D341Med (cell line): Measurements from ENCODE around the gene UBE2G2.

Experiments
- DNase-seq: peaks from one replicate; pipeline ENCODE4 v3.0.0; 2012; ENCODE audit warnings: low spot score

Gene UBE2G2

GRCh38 chr21:44785620-44786335, 15.8 kb downstream of the UBE2G2 start:
- DNase-seq, result no peak

- no peak for DNase-seq
Measured at GRCh38 chr21:44784810-44785209, 16.8 kb downstream of the UBE2G2 start.

GRCh38 chr21:44783020-44783696, 18.5 kb downstream of the UBE2G2 start:
- no peak for DNase-seq

- DNase-seq, result no peak
Measured at GRCh38 chr21:44780767-44781459, 20.7 kb downstream of the UBE2G2 start.

GRCh38 chr21:44780137-44780502, 21.5 kb downstream of the UBE2G2 start:
- no peak for DNase-seq

- DNase-seq, result no peak
Measured at GRCh38 chr21:44779417-44780136, 22.0 kb downstream of the UBE2G2 start.

DNA sequence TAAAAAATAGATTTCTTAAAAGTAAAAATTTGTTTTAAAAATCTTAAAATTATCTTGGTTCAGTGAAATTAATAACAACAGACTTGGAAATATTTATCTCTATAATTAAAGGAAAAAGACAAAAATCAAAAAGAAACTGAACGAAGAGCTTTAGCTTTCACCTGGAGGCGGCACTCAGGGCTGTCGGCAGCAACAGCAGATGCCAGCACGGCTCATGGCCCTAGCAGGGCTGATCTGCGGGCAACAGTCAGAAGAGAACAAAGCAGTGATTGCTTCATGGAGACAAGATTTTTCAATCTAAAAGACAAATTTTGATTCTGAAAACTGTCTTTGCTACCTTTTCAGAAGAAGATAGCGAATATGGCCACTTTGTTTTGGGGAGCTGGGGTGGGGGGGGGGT, 22.6 kb downstream of the UBE2G2 start:
- no peak for DNase-seq

DNA sequence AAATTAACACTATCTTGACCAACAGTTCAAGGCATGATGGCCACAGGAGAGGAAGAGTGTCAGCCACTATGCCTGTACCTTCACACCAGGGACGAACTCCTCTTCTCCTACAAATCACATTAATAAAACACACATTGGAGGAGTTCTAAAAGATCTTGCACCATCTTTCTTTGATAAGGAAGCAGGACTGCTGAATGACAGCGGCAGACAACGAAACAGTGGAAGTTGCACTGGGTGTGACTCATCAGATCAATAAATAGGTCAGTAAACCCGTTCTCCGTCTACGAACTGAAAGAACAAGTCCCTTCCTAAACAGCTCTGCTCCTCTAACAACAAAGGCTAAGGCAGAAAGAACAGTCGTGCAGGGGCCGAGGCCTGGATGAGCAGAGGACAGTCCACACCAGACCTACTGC, 23.1 kb downstream of the UBE2G2 start:
- no peak for DNase-seq

DNA sequence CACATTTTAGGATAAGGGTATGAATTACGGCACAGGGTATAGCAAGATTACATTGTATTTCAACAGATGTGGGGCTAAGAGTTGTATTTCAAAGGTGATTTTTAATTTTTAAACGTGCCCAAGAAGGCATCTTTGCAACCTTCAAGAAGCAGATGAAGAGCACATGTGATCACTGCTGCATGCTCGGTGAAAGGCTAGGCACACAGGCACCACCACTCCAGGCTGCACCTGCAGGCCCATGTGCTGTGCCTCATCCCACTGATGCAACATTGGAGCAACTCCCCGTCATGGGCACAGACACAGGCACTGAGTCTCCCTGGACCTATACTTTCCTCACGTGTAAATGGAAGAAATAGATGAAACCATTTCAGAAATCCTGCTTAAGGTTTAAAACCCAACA, 23.5 kb downstream of the UBE2G2 start:
- DNase-seq, result no peak

- no peak for DNase-seq
Measured at GRCh38 chr21:44774972-44775371, 26.6 kb downstream of the UBE2G2 start.

DNA sequence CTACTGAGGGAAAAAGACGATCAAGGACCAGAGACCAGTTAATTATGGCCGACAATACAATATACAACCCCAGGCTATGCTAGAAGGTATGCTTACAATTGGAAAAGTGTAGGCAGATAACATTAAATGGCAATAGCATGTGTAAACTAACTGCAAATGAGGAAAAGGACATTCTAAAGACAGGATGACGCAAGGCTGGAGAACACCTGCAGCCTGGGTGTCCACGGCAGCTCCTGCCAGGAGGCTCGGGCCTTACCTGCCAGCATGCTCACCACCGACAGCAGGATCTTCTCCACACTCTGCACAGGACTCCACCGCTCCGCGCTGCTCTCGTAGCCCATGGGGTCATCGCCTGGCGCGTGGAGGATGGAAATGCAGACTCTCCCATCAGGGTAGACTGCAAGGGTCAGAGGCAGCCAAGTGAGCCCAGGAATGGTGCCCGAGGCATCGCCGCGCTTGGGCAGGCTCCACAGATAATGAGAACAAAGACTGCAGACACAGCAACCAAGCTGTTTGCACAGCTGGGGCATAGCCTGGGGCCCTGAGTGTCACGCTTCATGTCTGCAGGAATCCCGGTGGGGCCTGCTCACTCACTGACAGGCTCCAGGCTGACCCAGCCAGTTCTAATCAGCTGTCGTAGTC, 28.2 kb downstream of the UBE2G2 start:
- DNase-seq, result no peak

DNA sequence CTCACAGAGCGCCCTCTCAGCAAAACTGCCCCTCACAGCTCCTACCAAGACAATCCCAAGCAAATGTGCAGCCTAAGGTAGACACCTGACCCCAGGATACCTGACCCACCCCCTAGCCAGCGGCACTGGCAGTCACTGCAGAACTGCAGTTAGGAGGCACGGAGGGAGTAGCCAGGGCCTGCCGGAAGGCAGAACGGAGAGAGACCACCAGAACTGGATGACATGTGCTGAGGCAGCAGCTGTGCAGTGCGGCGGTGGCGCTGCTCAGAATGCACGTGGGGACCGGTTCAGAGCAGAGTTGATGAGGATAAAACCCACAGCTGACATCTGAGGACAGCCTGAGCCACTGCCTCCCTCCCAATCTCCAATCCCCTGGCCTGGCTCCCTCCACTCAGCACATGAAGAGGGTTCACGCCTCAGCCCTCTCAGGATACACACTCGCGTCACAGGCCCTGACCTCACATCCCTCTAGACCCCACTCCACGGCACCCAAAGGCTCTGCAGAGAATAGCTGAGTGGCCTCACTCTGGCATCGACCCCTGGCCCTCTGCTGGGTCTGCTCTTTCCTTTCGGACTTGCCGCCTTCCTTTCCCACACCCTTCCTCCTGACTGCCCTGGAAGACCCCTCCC, 29.6 kb downstream of the UBE2G2 start:
- DNase-seq, result no peak

DNA sequence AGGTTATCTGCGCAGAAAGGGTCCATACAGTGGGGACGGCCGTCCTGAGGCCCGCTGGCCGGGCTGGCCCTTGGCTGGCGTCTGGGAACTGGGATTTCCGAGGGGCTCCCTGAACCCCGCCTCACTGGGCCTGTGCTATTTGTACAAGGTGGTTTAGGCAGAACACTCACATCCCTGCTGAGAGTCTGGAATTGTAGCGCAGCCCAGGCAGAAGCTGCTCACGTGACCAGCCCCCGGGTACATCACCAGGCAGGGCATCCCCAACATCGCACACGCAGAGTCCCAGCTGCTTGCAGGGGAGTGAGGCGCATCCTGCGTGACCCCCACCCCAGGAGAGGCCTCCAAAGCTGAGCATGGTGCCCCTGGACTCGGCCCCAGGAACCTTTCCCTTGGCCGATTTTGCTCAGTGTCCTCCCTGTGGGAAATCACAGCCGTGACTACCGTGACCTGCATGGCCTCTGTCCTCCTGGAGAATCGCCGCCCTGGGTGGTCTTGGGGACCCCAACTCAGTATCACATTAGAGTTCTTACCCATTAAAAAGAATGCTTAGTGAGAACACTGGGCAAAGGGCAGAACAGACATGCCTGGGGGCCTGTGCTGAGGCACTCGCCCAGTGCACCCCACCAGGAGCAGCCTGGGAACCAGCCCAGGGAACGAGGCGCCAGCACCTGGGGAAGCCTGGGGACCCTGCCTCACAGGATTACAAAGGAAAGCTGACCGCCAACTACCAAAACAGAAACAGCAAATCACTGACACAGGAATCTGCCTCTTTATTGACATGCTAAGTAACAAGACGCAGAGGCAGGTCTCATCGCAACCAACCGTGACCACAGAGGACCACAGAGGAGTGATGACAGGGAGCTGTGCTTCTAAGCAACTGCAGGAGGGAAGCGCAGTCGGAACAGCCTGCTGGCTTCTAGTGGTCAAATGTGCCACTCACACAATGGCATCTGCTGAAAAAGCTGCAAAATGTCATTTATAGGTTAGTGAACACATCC, 33.5 kb downstream of the UBE2G2 start:
- no peak for DNase-seq

DNA sequence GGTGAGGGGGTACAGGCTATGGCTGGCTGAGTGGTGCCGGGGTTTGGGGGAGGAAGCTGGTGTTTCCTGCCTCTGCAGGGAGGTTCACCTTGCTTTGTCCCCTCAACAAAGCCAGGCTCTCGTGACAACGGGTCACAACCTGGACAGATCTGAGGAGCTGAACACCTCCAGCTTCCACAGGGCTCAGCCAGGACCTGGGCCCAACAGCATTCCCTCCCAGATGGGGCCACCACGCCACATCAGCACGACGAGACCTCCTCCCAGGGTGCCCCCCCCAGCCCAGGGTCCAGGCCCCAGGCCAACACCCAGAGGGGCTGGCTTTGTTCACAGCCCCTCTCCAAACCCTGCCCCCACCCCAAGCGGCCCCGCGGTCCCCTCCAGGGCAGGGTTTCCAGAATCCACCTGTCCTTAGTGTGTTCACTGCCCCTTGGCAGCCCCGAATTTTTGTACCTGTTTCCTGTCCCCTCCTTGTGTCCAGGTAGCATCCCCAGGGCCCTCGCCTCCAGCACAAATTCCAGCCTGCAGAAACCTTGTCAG, 34.7 kb downstream of the UBE2G2 start:
- no peak for DNase-seq

- DNase-seq, result no peak
Measured at GRCh38 chr21:44766014-44766817, 35.4 kb downstream of the UBE2G2 start.

- no peak for DNase-seq
Measured at GRCh38 chr21:44765231-44766013, 36.2 kb downstream of the UBE2G2 start.

GRCh38 chr21:44764319-44765230, 37.0 kb downstream of the UBE2G2 start:
- DNase-seq, result no peak
